Ascending aorta (tissue), 2 donors: ENCODE results near the gene EP400. TPM values are rescaled to one million over a fixed set of nuclear protein-coding genes. Genes with fewer than 3 reads are reported as not detected.

Source experiments
- DNase-seq, 2 donors: peaks; one replicate each; pipeline ENCODE4 v3.0.0-alpha.2; 2019; ENCODE audit warnings: low spot score in 2 of 2
- H3K27ac ChIP-seq, 2 donors: fragments of 200-600 bp; sonication (generic); one replicate each; pipeline ENCODE4 v1.5.1; 2016 to 2017; ENCODE audit warnings: mild to moderate bottlenecking in 1 of 2
- H3K27me3 ChIP-seq: fragments of 200-600 bp; sonication (generic); one replicate; pipeline ENCODE4 v1.5.1; 2017
- H3K36me3 ChIP-seq, 2 donors: fragments of 200-600 bp; sonication (generic); one replicate each; pipeline ENCODE4 v1.5.1; 2016
- H3K4me1 ChIP-seq, 2 donors: fragments of 200-600 bp; sonication (generic); one replicate each; pipeline ENCODE4 v1.5.1; 2016 to 2017; ENCODE audit warnings: mild to moderate bottlenecking in 1 of 2
- H3K4me3 ChIP-seq, 2 donors: fragments of 200-600 bp; sonication (generic); one replicate each; pipeline ENCODE4 v1.5.1; 2016 to 2017; ENCODE audit warnings: mild to moderate bottlenecking in 1 of 2
- H3K9me3 ChIP-seq, 2 donors: fragments of 200-600 bp; sonication (generic); one replicate each; pipeline ENCODE4 v1.5.1; 2016
- intact Hi-C: fragments of 100-400 bp; cut with DNase I; formaldehyde crosslinking; loops from one replicate; pipeline ENCODE4 v1.15.1; 2023
- total RNA-seq: library from RNA; depleted of rRNA; stranded (reverse); fragments of >200 nt; gene quantifications from one replicate; pipeline ENCODE4 v1.1.0, GENCODE V29; 2016
- TF ChIP-seq, protein P1 (sequence below), 3 experiments: fragments of 200-600 bp in 2 of 3; fragments of 450-650 bp in 1 of 3; sonication (generic) in 2 of 3; IDR thresholded peaks; one replicate each; pipeline ENCODE4 v1.5.1; 2016 to 2019; ENCODE audit warnings: antibody characterized with exemption in 3 of 3, mild to moderate bottlenecking in 1 of 3, moderate library complexity in 1 of 3

Gene EP400
- total RNA-seq, 1 donor from 2014 or later, result 23.3 TPM

DNA sequence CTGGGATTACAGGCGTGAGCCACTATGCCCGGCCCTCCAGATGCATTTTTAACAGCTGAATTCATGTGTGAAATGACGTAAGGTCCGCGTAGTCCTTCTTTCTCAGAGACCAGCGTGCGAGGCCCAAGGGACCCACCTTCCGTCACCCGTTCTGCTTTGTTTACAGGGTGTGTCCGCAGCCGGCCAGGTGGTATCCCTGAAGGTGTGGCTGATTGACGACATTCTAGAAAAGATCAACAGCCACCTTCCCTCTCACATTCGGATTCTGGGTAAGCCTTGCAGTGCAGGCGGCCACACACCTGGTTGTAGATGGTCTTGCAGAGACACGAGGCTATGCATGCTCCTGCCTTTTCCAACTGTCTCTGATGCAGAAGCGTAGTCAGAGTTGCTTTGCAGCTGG, 10.7 kb upstream of the EP400 start:
- intact Hi-C loops, result no loop called here
- Histone ChIP-seq H3K27me3 (no peaks in the 10 kb centered on the region), H3K9me3 (no peaks in the 10 kb centered on the region), H3K27ac (no peak overlapping the region), H3K36me3 (peaks cover 31 to 50% of the 10 kb centered on the region in 2 donors), H3K4me1 (no peaks in the 10 kb centered on the region), H3K4me3 (no peak overlapping the region)
- DNase-seq, result no peak
- TF ChIP-seq, protein P1, sequence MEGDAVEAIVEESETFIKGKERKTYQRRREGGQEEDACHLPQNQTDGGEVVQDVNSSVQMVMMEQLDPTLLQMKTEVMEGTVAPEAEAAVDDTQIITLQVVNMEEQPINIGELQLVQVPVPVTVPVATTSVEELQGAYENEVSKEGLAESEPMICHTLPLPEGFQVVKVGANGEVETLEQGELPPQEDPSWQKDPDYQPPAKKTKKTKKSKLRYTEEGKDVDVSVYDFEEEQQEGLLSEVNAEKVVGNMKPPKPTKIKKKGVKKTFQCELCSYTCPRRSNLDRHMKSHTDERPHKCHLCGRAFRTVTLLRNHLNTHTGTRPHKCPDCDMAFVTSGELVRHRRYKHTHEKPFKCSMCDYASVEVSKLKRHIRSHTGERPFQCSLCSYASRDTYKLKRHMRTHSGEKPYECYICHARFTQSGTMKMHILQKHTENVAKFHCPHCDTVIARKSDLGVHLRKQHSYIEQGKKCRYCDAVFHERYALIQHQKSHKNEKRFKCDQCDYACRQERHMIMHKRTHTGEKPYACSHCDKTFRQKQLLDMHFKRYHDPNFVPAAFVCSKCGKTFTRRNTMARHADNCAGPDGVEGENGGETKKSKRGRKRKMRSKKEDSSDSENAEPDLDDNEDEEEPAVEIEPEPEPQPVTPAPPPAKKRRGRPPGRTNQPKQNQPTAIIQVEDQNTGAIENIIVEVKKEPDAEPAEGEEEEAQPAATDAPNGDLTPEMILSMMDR (IDR thresholded peaks at IDR 0.05), result no peak

DNA sequence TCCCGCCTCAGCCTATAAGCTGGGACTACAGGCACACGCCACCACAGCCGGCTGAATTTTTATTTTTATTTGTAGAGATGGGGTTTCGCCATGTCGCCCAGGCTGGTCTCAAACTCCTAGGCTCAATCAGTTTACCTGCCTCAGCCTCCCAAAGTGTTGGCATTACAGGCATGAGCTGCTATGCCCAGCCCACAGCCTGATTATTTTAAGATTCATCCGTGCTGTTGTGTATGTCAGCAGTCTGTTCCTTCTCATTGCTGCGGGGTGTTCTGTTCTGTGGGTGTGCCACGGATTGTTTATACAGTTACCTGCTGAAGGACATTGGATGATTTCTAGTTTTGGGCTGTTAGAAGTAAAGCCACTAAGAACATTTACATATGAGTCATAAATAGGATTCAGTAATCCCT, 9.6 kb upstream of the EP400 start:
- Histone ChIP-seq H3K4me1 (no peaks in the 10 kb centered on the region), H3K36me3 (peaks cover 27 to 43% of the 10 kb centered on the region in 2 donors), H3K4me3 (no peak overlapping the region), H3K9me3 (no peaks in the 10 kb centered on the region), H3K27ac (no peak overlapping the region), H3K27me3 (no peaks in the 10 kb centered on the region)
- TF ChIP-seq, protein P1 (IDR thresholded peaks at IDR 0.05), result no peak
- intact Hi-C loops, result no loop called here
- DNase-seq, result no peak

DNA sequence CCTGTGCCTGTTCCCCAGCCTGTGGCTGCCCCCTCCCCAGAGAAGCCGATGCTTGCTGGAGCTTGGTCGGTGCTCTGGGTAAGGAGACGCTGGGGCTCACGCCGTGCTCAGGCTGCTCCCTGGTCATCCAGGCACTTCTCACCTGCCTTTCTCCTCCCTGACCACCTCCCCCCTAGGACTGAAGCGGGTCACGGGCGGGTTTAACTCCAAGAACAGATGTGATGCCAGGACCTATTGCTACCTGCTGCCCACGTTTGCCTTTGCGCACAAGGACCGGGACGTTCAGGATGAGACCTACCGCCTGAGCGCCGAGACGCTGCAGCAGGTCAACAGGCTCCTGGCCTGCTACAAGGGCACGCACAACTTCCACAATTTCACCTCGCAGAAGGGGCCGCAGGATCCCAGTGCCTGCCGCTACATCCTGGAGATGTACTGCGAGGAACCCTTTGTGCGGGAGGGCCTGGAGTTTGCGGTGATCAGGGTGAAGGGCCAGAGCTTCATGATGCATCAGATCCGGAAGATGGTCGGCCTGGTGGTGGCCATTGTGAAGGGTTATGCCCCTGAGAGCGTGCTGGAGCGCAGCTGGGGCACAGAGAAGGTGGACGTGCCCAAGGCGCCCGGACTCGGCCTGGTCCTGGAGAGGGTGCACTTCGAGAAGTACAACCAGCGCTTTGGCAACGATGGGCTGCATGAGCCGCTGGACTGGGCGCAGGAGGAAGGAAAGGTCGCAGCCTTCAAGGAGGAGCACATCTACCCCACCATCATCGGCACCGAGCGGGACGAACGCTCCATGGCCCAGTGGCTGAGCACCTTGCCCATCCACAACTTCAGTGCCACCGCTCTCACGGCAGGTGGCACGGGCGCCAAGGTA, 8.4 kb upstream of the EP400 start:
- no peak overlapping the region for H3K27ac ChIP-seq
- no peaks in the 10 kb centered on the region for H3K27me3 ChIP-seq
- H3K36me3 ChIP-seq, result peaks cover 25 to 39% of the 10 kb centered on the region in 2 donors
- intact Hi-C loops, result no loop called here
- peak in 1 of 2 donors; percentile 46 for DNase-seq
- H3K4me1 ChIP-seq, result no peaks in the 10 kb centered on the region
- TF ChIP-seq, protein P1 (IDR thresholded peaks at IDR 0.05), result no peak
- H3K9me3 ChIP-seq, result no peaks in the 10 kb centered on the region
- H3K4me3 ChIP-seq, result no peak overlapping the region

DNA sequence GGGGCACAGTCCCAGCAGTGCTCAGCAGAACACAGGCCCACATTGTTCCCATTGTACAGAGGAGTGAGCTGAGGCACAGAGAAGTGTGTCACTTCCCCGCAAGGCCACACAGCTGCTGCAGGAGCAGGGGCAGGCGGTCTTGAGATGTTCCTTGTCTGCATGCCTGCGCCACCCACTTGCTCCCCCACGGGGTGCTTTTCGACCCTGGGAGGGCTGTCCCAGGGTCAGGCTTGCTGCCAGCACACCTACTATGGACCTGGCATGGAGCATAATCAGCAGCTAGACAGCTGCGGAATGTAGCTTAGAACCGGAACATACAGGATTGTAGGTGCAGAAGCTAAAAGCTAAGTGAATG, 7.8 kb upstream of the EP400 start:
- no peak for DNase-seq
- H3K27ac ChIP-seq, result no peak overlapping the region
- H3K9me3 ChIP-seq, result no peaks in the 10 kb centered on the region
- no peak overlapping the region for H3K4me3 ChIP-seq
- no peaks in the 10 kb centered on the region for H3K4me1 ChIP-seq
- no peaks in the 10 kb centered on the region for H3K27me3 ChIP-seq
- H3K36me3 ChIP-seq, result peaks cover 22 to 39% of the 10 kb centered on the region in 2 donors
- TF ChIP-seq, protein P1 (IDR thresholded peaks at IDR 0.05), result no peak
- intact Hi-C loops, result no loop called here

DNA sequence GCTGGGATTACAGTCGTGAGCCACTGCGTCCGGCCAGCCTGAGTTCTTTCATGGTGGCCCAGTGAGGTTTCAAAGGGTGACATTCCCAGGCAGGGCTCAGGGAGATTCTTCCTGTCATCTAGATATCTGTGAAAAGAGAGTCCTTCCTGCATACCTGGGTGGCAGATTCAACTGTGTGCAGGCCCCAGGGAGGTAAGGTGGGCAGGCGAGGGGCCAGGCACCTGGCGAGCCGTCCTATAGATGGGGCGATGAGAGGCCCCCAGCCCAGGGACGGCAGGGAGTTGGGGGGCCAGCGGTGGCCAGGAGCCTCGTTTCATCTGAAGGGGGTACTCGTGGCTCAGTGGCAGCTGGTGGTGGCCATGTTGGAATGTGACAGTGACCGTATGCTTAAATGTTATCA, 7.1 kb upstream of the EP400 start:
- Histone ChIP-seq H3K27me3 (no peaks in the 10 kb centered on the region), H3K4me3 (no peak overlapping the region), H3K9me3 (no peaks in the 10 kb centered on the region), H3K4me1 (no peaks in the 10 kb centered on the region), H3K27ac (no peak overlapping the region), H3K36me3 (peaks cover 22 to 39% of the 10 kb centered on the region in 2 donors)
- DNase-seq, result peak in 1 of 2 donors; percentile 53
- intact Hi-C loops, result no loop called here
- TF ChIP-seq, protein P1 (IDR thresholded peaks at IDR 0.05), result no peak
